GM12892 (cell line): ENCODE data around the gene FYB1.
A peak's percentile ranks its signal among the peaks of the same experiment; 100 is the strongest.

ENCODE experiments used
- DNase-seq: peaks from one replicate; pipeline ENCODE4 v3.0.0; 2011; ENCODE audit not compliant: insufficient read length
- FAIRE-seq: peaks from 2 replicates; lab custom pipeline; 2011; peaks lifted over from hg19 to GRCh38; lab: Jason Lieb, UNC
- POLR2A ChIP-seq: IDR thresholded peaks from 2 replicates; pipeline ENCODE4 v1.6.1; 2011; ENCODE audit warnings: low read depth, low read length, control low read depth
- POLR2AphosphoS5 ChIP-seq: IDR thresholded peaks from 2 replicates; pipeline ENCODE4 v1.6.1; 2011; ENCODE audit warnings: low read depth, low read length, control low read depth
- TAF1 ChIP-seq: IDR thresholded peaks from 2 replicates; pipeline ENCODE4 v1.6.1; 2011; ENCODE audit warnings: low read depth, mild to moderate bottlenecking, control low read depth, low read length, borderline replicate concordance

FYB1 gene

GRCh38 chr5:39076101-39076756 lies 143.1 kb downstream of the FYB1 start:
- TF ChIP-seq POLR2AphosphoS5 (no peak), POLR2A (no peak), TAF1 (no peak)
- DNase-seq: no peak
- no peak for FAIRE-seq

- FAIRE-seq: peak; percentile 97
- TF ChIP-seq TAF1 (peak; percentile 80), POLR2A (peak; percentile 82), POLR2AphosphoS5 (peak; percentile 76; the same call in 1 of the 2 replicates)
These were observed 145.1 kb downstream of the FYB1 start, which contains the start of gene RICTOR for GRCh38 chr5:39074017-39074814. RICTOR (minus strand) TSS chr5:39074399; CDS start chr5:39074377, 22 bp downstream.

GRCh38 chr5:39073767-39074016 lies 145.7 kb downstream of the FYB1 start:
- DNase-seq (no peak), FAIRE-seq (no peak)
- TF ChIP-seq TAF1: no peak
- no peak; the same call in 1 of the 2 replicates for TF ChIP-seq POLR2A
- no peak for TF ChIP-seq POLR2AphosphoS5

More at GRCh38 chr5:39074017-39074814, 145.1 kb downstream of the FYB1 start, which contains the start of gene RICTOR:
- peak; percentile 73 for DNase-seq

GRCh38 chr5:39072925-39073766 lies 146.2 kb downstream of the FYB1 start:
- peak; percentile 36 for DNase-seq
- TF ChIP-seq TAF1 (peak; percentile 34; the same call in 1 of the 2 replicates), POLR2AphosphoS5 (peak; percentile 5; the same call in 1 of the 2 replicates), POLR2A (peak; percentile 49; the same call in 1 of the 2 replicates)
- peak; percentile 89 for FAIRE-seq

GRCh38 chr5:39068099-39068498 lies 151.3 kb downstream of the FYB1 start:
- FAIRE-seq (no peak), DNase-seq (no peak)
- TF ChIP-seq POLR2A (no peak), POLR2AphosphoS5 (no peak), TAF1 (no peak)

GRCh38 chr5:39064450-39064849 lies 154.9 kb downstream of the FYB1 start:
- TF ChIP-seq TAF1: no peak
- no peak for TF ChIP-seq POLR2AphosphoS5
- no peak for TF ChIP-seq POLR2A
- FAIRE-seq (no peak), DNase-seq (no peak)

- no peak for FAIRE-seq
- no peak for TF ChIP-seq POLR2AphosphoS5
- no peak for TF ChIP-seq POLR2A
- no peak for TF ChIP-seq TAF1
These were observed 156.3 kb downstream of the FYB1 start for GRCh38 chr5:39063037-39063436.

GRCh38 chr5:39062530-39062929 lies 156.8 kb downstream of the FYB1 start:
- TF ChIP-seq TAF1 (no peak), POLR2AphosphoS5 (no peak), POLR2A (no peak)
- FAIRE-seq: no peak
- no peak for DNase-seq

More at GRCh38 chr5:39063037-39063436, 156.3 kb downstream of the FYB1 start:
- no peak for DNase-seq

- TF ChIP-seq POLR2A (no peak), POLR2AphosphoS5 (no peak), TAF1 (no peak)
- no peak for FAIRE-seq
- DNase-seq: no peak
These were observed 157.3 kb downstream of the FYB1 start for GRCh38 chr5:39062104-39062503.

- no peak for TF ChIP-seq POLR2A
- TF ChIP-seq POLR2AphosphoS5: no peak
- TF ChIP-seq TAF1: no peak
- no peak for DNase-seq
- FAIRE-seq: no peak
These were observed 160.3 kb downstream of the FYB1 start for GRCh38 chr5:39059064-39059463.

GRCh38 chr5:39058178-39058921 lies 161.0 kb downstream of the FYB1 start:
- DNase-seq (no peak), FAIRE-seq (no peak)
- no peak for TF ChIP-seq POLR2A
- no peak for TF ChIP-seq TAF1
- TF ChIP-seq POLR2AphosphoS5: no peak
